NCI-H2029 treated with DMSO at 0.1 percent for 48 hours (cell line): ENCODE measurements around the gene PTPA.

Source experiments
- DNase-seq: peaks from one replicate; lab custom pipeline; 2025; lab: John Stamatoyannopoulos, UW

Gene PTPA

DNA sequence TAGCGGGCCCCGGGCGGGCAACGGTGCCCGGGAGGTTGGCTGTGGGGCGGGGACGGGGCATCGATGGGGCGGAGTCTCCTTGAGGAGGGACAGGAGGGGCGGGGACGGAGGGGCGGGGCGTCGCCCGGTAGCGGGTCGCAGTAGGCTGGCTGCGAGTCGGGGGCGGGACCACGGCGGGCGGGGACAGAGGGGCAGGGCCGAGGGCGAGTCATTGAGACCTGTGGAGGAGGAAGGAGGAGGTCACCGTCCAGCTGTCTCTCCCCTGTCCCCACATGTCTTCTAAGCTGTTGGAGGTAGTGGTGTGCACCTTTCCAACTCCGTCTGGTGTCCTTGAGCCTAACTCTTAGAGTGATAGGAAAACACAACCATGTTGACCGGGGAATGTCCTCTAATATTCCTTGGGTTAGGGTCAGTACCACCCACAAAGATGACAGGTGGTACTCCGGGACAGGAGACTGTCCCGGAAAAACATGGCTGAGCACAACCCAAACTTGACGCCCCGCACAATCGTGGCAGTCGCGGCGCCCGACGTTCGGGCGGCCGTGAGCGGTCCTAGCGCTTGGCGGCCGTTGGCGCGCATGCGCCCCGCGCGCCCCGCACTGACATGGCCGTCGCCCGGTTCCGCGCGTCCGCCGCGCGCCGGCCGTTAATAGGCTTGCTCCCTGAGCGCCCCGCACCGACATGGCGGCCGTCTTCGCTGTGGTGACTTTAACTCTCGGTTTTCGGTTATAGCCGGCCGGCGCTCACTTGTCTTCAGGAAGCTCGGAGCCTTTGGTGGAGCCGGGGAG is at the start of gene PTPA, which contains the start of gene CRAT:
Gene PTPA, plus strand, starts transcription at position 676 of the 788 bp plus-strand sequence. CDS start 186 bp downstream, outside the sequence.
Gene CRAT, minus strand, starts transcription at position 54 of the 788 bp plus-strand sequence. CDS start 284 bp downstream, outside the sequence.
- peak; percentile 74 for DNase-seq

DNA sequence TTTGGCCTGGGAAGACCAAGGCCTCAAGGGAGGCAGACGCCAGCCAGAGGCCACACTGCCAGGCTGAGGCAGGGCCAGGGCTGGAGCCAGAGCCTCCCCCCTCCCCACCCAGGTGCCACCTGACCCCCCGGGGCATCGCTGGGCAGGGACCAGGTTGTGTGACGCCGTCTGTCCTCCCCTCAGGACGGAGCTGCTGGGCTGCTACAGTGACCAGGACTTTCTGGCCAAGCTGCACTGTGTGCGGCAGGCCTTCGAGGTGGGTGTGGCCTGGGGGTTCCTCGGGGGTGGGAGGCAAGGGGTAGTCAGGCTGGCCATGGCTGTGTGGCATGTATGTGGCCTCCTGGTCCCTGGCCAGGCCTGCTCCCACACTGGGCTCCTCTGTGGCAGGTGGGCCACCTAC is 48.2 kb upstream of the PTPA start:
- no peak for DNase-seq

DNA sequence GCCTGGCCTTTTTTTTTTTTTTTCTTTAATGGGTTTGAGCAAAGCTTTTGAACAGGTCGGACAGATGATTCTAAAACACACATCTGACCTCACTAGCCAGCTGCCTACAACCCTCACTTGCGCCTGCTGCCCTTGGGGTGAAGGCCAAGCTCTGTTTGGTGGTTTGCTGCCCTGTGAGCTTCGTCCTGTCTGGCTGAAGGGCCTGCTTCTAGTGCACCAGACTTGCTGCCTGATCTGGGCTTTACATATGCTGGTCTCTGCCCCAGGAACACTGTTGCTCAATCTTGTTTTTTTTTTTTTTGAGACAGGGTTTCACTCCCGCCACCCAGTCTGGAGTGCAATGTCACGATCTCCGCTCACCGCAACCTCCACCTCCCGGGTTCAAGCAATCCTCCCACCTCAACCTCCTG is 46.7 kb upstream of the PTPA start:
- DNase-seq, result no peak

DNA sequence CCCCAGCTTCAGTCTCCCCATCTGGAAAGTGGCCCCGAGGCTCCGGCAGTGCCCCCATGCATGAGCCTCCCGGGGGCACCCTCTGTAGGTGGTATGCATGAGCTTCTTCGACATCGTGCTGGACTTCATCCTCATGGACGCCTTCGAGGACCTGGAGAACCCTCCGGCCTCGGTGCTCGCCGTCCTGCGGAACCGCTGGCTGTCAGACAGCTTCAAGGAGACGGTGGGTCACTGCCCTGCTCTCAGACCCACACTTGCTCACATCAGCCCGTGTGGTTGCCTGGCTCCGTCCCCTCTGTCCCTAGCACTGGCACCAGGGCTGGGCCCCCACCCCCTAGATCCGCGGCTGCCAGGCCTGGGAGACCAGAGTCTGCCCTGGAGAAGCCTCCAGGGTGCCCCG is 43.1 kb upstream of the PTPA start:
- no peak for DNase-seq

DNA sequence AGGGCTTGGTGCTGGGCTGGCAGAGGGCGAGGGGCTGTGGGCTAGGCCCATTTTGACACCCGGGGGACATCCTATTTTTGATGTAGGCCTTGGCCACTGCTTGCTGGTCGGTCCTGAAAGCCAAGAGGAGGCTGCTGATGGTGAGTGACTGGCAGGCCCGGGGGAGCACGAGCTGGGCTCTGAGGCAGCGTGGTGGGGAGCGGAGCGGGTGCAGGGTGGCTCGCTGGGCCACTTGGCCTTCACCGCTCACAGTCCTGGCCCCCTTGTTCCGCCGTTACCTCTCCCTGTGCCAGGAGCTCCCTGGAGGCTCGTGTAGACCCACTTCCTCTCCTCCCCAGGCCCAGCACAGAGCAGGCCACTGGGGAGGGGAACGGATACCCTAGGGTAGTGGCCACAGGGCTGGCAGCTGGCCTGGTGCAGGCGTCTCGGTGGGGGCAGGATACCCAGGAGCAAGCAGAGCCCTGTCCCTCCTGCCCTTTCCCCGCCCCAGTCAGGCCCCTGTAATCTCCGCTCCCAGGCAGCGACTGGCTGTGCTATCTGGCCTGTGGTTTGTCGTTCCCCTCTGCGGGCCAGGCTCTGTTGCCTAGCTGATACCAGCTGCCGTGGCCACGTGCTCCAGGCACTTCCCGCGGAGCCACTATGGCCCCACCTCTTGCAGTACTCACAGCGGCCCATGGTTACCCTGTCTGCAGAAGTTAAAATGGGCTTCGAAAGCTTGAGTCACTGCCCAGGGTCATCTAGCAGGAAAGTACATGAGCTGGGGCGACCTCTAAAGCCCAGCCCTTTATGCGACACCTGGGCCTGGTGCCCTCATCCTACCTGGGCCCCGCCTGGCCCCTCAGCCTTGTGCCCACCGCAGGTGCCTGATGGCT is 42.0 kb upstream of the PTPA start:
- no peak for DNase-seq

DNA sequence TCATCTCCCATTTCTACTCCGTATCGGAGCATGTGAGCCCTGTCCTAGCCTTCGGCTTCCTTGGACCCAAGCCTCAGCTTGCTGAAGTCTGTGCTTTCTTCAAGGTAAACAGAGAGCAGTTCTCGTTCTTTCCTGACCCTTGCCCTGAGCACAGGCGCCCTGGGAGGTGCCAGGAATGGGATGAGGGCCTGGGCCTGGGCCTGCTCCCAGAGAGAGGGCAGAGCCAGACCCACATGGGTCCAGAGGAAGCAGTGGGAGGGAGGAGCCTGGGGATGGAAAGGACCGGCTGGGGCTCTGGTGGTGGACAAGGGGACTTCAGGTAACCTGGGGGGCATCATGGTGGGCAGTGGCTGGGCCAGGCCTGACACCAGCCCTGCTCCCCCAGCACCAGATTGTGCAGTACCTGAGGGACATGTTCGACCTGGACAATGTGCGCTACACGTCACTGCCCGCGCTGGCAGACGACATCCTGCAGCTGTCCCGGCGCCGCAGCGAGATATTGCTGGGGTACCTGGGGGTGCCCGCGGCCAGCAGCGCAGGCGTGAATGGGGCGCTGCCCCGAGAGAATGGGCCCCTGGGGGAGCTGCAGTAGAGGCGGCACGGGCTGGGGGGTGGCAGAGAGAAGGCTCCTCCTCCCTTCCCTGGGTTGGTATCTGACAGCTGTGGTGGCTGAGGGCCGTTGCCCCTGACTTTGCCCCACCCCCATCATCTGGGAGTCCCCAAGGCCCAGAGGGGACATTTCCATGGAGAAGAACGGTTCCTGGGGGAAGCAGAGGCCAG is 41.2 kb upstream of the PTPA start:
- DNase-seq, result no peak

DNA sequence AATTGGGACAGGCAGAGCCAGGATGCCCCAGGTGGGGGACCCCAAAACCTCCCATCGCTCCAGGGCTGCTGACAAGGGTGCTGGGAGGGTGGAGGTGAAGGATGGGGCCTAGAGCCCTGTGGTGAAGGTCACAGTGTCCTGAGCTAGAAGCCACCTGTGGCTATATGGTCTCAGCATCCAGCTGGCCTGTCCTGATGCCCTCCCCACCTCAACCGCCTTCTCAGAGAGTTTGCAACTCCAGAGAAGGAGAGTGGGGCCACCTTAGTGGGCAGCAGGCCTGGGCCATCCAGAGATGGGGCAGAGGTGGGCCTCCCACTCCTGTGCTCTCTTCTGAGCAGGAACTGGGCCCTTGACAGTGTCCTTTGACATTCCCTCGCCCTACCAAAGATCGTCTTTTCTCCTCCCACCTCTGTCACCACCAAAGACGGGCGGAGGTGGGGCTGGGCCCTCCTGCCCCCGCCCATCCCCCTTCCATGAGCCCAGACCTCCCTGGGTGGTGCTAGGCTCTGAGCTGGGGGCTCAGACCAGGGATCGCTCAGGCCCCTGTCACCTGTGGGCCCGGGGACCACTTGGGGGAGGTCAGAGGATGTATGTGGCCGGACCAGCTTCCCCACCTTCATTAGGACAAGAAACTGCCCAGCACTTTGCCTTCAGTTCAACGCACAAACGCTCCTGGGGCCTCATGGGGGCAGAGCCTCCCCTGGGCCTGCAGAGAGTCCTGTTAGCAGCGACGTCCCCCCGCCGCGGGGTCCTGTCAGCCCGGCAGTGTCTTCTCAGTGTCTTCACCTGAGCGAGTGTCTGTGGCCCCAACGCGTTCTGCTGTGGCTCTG is 40.3 kb upstream of the PTPA start:
- DNase-seq, result no peak

DNA sequence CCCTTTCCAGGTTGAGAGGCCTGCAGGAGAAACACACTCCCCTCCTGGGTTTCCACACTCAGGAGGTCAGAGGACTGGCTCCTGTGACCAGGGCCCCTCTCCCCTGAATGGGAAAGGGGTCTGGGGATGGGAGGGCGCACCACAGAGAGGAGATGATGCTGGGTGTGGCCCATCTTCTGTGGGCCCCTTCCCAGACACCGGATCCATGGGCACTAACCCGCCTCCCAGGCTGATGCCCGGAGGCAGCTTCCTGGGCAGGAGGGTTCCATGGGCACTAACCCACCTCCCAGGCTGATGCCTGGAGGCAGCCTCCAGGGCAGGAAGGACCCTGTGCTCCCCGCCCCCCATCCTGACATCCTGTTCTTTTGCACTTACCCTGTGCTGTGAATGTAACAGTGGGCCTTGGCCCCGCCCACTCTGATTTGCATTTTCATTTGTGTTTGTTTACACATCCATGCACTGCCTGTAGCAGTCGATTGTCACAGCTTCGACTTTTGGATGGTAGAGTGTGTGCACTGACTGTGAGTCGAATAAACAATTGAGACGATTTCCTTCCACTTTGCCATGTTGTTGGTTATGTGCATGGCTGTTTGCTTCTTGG is 39.6 kb upstream of the PTPA start:
- DNase-seq, result no peak

DNA sequence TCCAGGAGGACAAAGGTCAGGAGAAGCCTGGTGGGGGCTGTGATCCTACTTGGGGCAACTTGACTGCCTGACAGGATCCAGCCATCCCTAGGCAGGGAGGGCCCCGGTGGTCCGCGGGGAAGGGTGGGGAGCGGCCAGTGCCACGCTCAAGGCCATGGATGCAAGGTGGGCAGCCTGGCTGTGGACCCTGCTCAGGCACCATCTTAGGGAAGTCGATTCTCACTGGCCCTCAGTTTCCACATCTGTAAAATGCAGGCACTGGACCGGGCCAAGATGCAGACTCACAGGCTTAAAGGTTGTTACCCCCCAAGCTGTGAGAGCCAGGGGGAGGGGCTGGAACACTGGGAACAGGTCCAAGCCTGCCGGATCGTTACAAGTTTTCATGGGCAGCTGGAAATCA is 39.0 kb upstream of the PTPA start:
- DNase-seq, result no peak

DNA sequence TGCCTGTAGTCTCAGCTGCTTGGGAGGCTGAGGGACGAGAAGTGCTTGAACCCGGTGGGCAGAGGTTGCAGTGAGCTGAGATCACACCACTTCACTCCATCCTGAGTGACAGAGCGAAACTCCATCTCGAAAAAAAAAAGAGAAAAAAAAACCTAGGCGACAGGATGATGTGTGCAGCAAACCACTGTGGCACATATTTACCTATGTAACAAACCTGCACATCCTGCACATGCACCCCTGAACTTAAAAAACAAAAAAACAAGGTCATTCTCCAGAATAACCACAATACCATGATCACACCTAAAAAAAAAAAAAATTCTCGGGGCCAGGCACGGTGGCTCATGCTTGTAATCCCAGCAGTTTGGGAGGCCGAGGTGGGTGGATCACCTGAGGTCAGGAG is 37.8 kb upstream of the PTPA start:
- no peak for DNase-seq

DNA sequence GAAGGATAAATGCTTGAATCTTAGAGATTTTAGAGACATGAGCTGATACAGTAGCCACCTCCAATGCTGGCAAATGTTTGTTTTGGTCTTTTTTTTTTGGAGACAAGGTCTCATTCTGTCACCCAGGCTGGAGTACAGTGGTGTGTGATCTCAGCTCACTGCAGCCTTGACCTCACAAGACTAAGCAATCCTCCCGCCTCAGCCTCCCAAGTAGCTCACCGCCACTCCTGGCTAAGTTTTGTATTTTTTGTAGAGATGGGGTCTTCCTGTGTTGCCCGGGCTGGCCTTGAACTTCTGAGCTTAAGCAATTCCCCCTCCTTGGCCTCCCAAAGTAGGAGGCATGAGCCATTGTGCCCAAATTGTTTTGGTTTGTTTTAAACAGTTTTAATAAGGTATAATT is 37.1 kb upstream of the PTPA start:
- DNase-seq, result no peak

DNA sequence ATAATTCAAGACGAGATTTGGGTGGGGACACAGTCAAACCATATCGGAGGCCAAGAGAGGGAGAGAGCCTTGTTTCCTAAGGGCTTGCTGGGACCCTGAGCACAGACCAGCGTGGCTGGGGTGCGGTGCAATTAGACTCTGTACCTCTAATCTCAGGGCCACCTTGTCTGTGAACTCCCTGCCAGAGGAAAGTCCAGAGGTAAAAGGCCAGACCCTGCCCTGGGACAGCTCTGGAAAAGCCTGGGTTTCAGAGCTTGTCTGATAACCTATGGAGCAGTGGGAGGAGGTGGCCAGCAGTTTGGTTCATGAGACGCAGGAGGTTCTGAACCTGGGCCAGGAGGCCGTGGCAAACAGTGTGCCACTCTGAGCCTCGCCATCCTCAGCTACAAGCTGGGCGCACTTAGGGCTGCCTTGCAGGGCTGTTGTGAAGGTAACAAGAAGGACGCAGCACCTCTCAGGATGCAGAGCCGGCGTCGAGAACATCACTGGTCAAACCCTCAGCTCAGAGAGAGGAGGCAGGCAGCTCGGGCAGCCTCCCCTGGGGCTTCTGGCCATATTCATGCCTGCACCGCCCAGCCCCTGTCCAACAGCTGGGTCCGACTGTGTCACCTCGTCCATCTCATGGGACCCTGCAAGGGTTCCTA is 35.1 kb upstream of the PTPA start:
- DNase-seq, result no peak

DNA sequence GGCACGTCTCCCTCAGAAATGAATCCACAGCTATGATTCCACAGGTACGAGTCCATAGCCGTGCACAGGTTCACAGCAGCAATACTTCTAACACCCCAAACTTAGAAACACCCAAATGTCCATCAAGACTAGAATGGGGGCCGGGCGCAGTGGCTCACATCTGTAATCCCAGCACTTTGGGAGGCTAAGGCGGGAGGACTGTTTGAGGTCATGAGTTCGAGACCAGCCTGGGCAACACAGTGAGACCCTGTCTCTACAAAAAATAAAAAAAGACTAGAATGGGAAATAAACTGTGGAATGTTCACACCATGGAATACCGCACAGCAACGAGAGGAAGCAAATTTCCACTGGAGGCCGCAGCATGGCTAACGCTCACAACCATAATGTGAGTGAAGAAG is 34.6 kb upstream of the PTPA start:
- DNase-seq, result no peak

DNA sequence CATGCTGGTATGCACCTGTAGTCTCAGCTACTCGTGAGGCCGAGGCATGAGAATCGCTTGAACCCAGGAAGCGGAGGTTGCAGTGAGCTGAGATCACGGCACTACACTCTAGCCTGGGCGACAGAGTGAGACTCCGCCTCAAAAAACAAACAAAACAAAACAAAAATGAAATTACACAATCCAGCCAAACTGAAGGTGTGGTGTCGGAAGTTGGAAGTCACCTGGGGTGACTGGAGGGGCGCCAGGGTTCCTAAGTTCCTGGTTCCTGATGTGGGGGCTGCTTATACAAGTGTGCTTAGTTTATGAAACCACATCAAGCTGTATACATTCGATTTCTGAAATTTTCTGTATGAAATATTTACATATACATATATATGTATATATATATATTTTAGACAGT is 34.0 kb upstream of the PTPA start:
- DNase-seq, result no peak

DNA sequence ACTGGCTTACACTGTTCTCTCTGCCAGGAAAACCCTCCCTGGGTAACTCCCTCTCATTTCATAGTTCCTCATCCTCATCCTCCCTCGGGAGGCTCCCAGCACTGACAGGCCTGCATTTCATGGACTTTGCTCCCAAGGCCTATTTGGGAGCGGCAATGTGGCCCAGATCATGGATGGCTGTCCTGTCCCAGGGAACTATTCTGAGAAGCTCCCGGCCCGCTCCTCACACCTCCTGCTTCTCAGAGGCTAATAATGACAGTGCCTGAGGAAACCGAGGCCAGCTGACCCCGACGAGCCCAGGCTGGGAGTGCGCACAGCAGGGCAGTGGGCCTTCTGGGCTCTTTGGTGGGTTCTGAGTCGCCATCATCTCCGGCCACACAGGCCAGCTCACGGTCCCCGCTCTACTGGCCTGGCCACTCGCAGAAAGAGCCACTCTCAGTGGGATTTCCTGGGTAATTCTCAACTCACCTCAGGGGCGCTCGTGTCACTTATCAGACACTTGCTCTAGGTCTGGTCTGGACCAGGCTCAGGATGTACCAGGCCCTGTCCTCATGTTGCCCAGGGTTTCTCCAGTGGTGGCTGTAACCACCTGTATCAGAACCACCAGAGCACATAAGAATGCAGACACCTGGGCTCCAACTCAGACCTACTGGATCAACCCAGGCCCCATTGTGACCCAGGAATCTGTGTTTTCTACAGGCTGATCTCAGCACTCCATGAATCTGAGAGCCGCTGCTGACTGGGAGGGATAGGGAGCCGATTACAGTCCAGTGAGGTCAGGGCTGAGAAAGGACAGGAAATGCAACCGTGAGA is 32.3 kb upstream of the PTPA start:
- DNase-seq, result no peak

DNA sequence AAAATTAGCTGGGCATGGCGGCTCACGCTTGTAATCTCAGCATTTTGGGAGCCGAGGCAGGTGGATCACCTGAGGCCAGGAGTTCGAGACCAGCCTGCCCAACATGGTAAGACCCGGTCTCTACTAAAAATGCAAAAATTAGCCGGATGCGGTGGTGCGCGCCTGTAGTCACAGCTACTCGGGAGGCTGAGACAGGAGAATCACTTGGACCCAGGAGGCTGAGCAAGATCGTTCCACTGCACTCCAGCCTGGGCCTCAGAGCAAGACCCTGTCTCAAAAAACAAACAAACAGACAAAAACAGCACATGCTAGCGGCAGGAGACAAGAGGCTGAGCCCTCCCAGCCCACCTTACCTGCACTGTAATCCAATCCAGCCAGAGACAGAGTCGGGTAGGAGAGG is 31.4 kb upstream of the PTPA start:
- DNase-seq, result no peak

DNA sequence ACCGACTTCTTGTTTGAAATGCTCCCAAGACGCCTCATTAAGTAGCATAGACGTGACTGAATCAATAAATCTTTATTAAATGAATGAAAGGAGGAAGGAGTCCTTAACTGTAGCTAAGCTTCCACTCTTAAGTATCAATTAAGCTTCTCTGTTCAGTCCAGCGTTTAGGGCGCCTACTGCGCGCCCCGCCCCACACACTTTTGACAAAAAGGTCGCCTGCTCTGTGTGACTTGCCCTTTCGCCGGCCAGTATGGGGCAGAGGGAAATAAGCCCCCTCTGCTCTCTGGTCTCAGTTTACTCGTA is 31.0 kb upstream of the PTPA start:
- DNase-seq, result no peak

DNA sequence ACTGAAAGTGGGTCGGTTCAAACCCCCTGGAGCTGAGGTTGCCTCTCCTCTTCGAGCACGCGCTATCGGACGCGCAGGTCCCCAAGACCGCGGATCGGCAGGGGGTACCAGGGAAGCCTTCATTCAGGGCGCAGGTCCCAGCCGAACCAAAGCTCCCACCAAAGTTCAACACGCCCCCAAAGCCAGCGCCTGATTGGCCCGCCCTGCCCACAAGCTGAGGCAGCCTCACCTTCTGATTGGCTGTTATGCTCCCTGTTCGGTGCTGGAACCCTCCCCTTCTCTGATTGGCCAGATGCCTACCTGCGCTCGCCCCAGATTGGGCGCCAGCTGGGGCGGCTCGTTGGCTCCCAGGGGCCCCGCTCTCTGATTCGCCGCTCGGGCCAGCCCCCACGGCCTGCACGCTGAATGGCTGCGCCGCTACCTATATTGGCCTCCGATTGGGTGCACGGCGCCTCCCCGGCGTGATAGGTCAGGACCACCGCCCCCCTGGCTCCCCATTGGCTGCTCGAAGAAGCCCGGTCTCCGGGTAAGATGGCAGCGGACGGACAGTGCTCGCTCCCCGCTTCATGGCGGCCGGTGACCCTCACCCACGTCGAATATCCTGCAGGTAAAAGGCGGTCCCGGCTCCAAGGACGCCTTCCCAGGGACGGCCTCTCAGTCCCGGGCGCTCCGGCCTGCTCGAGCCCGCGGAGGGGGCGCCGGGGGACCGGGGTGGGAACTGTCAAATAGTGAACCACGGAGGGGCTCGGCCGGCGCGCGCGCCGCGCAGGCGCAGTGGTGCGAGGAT is 30.4 kb upstream of the PTPA start, which contains the start of gene DOLPP1:
Gene DOLPP1, plus strand, starts transcription at position 511 of the 787 bp plus-strand sequence. Its CDS starts 21 bp downstream, at position 532.
- peak; percentile 95 for DNase-seq

DNA sequence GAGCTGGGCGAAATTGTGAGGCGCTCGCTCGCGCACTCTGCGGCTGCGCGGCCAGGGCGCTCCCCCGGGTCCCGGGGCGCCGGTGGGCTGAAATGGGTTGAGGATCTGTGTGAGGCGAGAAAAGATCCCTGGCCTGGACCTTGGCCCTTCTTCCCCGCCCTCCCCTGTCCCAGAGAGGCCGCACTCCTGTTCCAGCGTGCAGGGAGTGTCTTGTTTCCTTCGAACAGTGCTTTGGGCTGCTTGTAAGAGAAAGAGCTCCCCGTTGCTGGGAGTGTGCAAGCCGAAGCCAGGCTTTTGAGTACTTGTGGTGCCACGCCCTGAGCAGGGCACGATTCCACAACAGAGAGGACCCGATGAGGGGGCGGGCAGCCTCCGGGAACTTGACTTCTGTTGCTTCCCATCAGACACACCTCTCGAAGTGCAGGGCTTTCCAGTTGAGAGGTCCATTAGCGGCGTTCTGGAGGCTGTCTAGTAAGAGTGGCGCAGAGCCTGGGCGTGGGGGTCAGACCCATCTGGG is 29.8 kb upstream of the PTPA start:
- DNase-seq, result no peak
